SK-N-MC (cell line): ENCODE measurements around the gene ZNF516.

Experiments
- EZH2 ChIP-seq: fragments of 200-600 bp; sonication (generic); IDR thresholded peaks from one replicate; pipeline ENCODE4 v1.6.1; 2017; ENCODE audit warnings: antibody characterized with exemption
- FOXP2 ChIP-seq: optimal IDR thresholded peaks from 2 replicates; pipeline ENCODE3; 2011; ENCODE audit warnings: mild to moderate bottlenecking, moderate library complexity; ENCODE audit not compliant: insufficient read depth; ENCODE audit errors: extremely low read length, control extremely low read depth
- POLR2AphosphoS5 ChIP-seq: IDR thresholded peaks from 2 replicates; pipeline ENCODE4 v1.6.1; 2012; ENCODE audit warnings: mild to moderate bottlenecking, low read depth, low read length, borderline replicate concordance

DNA sequence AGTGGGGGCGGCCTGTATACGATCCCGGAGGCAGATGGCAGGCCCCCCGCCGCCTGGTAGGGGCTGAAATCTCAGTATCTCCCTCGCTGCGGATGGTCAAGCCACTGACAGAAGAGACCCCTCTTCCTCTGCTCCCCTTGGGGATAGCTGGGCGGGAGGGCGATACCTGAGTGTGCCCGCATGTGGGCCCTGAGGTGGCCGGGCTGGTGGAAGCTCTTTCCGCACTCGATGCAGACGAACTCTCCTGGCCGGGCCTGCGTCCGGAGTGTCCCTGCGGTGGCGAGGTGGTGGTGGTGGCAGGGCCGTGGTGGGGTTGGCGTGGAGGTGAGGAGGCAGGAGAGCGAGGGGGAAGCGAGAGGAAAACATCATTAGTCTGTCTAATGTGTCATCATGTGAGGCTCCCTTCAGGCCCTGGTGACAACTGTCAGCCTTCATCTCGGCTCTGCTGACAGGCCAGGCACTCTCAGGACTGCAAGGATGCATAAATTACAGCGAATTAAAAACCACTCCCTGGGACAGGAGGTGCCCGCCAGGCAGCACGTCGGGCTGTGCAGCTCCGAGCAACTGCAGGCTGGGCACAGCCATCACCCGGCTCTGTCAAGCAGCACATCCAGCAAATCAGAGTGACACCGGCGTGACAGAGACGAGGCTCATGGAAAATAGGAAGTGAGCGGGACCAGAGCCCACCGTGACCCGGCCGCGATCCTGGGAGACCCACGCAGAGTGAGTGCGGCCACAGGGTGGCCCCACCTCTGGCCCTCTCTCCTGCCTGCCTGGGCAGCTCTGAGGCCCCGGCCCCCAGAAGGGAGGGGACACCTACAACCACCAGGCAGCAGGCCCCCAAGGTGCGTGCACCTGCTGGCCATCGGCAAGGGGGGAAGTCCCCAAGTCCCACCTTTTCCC, 123.5 kb downstream of the ZNF516 start:
- TF ChIP-seq POLR2AphosphoS5 (no peak), EZH2 (no peak), FOXP2 (no peak)
